ENCODE data around the gene DENND1A.
"Not testable (repeated sequence)": the region's sequence is repeated elsewhere in the genome, so short reads cannot be mapped to it uniquely, and the experiment has no call there.

DENND1A gene

GRCh38 chr9:123947326-123947725 is 17.4 kb upstream of the DENND1A start:
- DNase-seq (ENCODE audit: low read depth): no peak
- TF ChIP-seq CTCF (conservative IDR thresholded peaks at IDR 0.05; ENCODE audit: low read depth, low read length): no peak
- H3K4me3 ChIP-seq (ENCODE audit: low read length): no peak overlapping the region

DNA sequence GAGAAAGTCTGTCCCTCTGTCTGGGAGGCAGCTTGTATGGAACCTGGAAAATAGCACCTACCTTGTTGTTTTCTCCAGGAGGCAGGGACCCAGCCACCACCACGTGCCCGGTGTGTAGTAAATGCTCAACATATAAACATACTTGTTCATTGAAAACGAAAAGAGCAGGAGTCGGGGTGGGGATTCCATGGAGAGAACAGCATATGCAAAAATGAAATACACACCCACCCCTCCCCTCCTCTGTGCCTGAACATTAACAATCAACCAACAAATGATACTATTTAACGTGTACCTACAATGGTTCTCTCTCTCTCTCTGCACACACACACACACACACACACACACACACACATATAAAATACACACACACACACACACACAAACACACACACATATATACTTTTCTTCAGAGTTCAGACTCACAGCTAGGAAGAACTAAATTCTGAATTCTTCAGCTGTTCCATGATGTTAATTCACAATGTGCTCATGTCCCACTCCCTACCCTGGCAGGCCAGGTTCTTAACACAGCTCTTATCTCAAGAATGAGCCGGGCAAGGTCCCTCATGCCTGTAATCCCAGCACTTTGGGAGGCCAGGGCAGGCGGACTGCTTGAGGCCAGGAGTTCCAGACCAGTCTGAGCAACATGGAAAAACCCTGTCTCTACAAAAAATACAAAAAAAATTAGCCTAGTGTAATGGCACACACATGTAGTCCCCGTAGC is 16.3 kb upstream of the DENND1A start:
- H3K4me3 ChIP-seq (ENCODE audit: low read length): no peak overlapping the region
- no peak for TF ChIP-seq CTCF (conservative IDR thresholded peaks at IDR 0.05; ENCODE audit: low read depth, low read length)
- no peak for DNase-seq (ENCODE audit: low read depth)

- TF ChIP-seq CTCF (conservative IDR thresholded peaks at IDR 0.05; ENCODE audit: low read depth, low read length): no peak
- H3K4me3 ChIP-seq (ENCODE audit: low read length): no peak overlapping the region
- DNase-seq (ENCODE audit: low read depth): no peak
These were observed 15.6 kb upstream of the DENND1A start for GRCh38 chr9:123945532-123945931.

GRCh38 chr9:123944464-123944863 is 14.5 kb upstream of the DENND1A start:
- H3K4me3 ChIP-seq (ENCODE audit: low read length); DNase-seq (ENCODE audit: low read depth): not testable (repeated sequence)

- no peak for DNase-seq (ENCODE audit: low read depth)
- H3K4me3 ChIP-seq (ENCODE audit: low read length): no peak overlapping the region
- TF ChIP-seq CTCF (conservative IDR thresholded peaks at IDR 0.05; ENCODE audit: low read depth, low read length): no peak
These were observed 13.7 kb upstream of the DENND1A start for GRCh38 chr9:123943671-123944070.

- DNase-seq (ENCODE audit: low read depth): no peak
- no peak for TF ChIP-seq CTCF (conservative IDR thresholded peaks at IDR 0.05; ENCODE audit: low read depth, low read length)
- H3K4me3 ChIP-seq (ENCODE audit: low read length): no peak overlapping the region
These were observed 12.6 kb upstream of the DENND1A start for GRCh38 chr9:123942542-123942941.

DNA sequence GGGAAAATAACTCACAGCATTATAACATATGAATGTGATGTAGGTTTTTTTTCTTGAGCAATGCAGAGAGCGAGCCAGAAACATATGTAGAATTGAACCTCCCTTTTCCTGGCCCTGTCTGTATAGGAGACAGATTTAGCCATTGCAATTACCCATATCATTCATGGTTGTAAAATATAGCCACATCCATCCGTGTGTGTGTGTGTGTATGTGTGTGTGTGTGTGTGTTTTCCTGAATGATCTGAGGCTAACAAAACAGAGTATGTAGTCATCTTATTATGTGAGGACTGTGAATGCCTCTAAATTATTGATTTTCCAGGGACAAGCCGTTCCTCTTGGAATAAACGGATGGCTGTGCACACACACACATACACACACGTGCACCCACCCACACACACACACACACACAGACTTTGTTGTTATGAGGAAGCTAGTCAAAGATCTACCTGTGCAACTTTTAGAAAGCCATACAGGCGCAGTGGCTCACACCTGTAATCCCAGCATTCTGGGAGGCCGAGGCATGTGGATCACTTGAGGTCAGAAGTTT is 11.7 kb upstream of the DENND1A start:
- no peak for DNase-seq (ENCODE audit: low read depth)
- no peak overlapping the region for H3K4me3 ChIP-seq (ENCODE audit: low read length)
- TF ChIP-seq CTCF (conservative IDR thresholded peaks at IDR 0.05; ENCODE audit: low read depth, low read length): no peak

Data from retinal pigment epithelial cell (primary cell).